LNCAP (cell line): ENCODE measurements around the gene RNF128.

Experiments used
- CTCF ChIP-seq: fragments of 450-650 bp; IDR thresholded peaks from 2 replicates; pipeline ENCODE4 v1.5.1; 2017; ENCODE audit warnings: mild to moderate bottlenecking

The RNF128 gene

GRCh38 chrX:106728337-106728736, 1.8 kb downstream of the RNF128 start:
- no peak for TF ChIP-seq CTCF

- TF ChIP-seq CTCF: no peak
Observed at GRCh38 chrX:106730401-106730800, 3.9 kb downstream of the RNF128 start.

- no peak for TF ChIP-seq CTCF
Observed at GRCh38 chrX:106731590-106731989, 5.1 kb downstream of the RNF128 start.

- TF ChIP-seq CTCF: no peak
Observed at GRCh38 chrX:106734827-106735226, 8.3 kb downstream of the RNF128 start.

- no peak for TF ChIP-seq CTCF
Observed at GRCh38 chrX:106740193-106740780, 13.8 kb downstream of the RNF128 start.

- TF ChIP-seq CTCF: no peak
Observed at GRCh38 chrX:106742193-106742592, 15.7 kb downstream of the RNF128 start.

GRCh38 chrX:106742805-106743204, 16.3 kb downstream of the RNF128 start:
- TF ChIP-seq CTCF: no peak

- no peak for TF ChIP-seq CTCF
Observed at GRCh38 chrX:106748377-106748776, 21.9 kb downstream of the RNF128 start.
